Dedifferentiated amniotic fluid mesenchymal stem cell (primary cell): ENCODE measurements around the gene GPSM3.
"Not testable (repeated sequence)": the region's sequence is repeated elsewhere in the genome, so short reads cannot be mapped to it uniquely, and the experiment has no call there.

Experiments
- DNase-seq: peaks from one replicate; pipeline ENCODE4 v3.0.0-alpha.2; 2016; ENCODE audit errors: extremely low spot score

Gene GPSM3

DNA sequence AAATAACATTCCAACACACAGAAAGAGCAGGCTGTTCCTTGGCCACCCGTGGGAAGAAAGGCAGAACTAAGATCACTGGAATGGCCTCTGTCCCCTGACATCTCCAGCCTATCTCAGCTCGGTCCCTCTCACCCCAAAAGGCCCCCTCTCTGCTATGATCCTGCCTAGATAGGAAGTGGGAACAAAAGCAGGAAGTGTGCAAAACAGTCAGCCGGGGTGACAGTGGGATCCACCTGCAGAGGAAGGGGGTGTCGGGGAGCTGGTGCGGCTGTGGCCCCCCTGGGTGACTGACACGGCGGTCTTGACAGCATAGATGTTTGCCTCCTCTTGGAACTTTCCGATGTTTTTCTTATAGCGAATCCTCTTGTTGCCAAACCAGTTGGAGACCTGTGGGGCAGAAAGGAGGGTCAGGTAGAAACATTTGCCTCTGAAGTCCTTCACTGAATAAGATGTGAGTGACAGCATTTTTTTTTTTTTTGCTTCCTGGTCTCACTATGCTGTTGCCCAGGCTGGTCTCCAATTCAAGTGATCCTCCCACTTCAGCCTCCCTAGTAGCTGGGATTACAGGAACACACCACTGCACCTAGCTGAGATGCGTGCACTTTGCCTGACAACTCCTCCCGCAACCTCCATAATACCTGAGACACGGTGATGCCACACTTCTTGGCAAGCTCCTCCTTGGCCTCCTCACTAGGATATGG lies 5.3 kb downstream of the GPSM3 start:
- no peak for DNase-seq

DNA sequence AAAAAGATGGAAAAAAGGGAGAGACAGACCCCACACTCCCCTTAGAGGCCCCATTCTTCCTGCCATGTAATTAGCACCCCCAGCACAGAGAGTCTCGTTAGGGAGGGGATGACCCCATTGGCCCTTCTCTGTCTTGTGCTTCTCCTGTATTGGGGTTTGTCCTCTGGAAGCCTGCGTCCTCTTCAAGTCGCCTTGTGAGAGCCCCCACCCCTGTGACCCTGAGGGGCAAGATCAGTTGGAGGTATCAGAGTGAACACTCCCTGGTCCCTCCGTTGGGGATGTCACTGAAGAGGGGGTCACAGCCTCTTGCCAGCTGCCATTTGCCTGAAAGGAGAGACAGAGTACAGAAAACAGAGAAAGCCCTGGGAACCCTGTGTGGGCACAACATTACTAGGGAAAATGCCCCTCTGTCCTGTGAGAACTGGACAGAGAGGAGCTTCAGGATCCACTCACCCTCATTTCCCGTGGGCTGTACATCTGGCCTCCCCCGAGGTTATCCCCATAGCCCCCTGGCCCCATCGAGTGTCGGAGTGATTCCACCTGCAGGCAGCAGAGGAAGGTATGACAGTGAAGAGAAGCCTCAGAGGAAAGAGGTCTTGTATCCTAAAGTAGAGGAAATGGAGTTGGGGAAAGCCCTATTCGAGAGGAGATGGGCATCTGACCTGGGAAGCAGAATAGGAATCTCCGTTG lies 6.1 kb downstream of the GPSM3 start:
- DNase-seq: not testable (repeated sequence)

DNA sequence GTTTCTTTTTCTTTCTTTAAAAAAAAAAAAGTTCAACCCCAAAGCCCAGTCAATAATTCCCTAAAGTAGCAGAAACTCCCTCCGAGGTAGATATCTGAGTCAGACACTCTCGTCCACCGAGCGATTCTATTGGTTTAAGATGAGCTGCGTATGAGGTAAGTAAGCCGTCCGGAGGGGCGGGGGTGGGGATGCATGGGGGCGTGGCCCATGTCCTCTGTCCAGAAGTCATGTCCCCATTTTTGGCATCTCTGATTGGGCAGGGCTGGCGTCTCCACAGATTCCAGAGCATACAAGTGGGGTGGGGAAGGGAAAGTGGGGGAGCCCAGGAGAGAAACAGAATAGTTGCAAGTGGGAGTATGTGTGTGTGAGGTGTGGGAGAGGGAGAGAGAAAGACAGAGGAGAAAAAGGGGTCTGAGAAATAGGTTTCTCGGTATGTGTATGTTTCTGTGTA lies 6.7 kb downstream of the GPSM3 start:
- peak; percentile 87 for DNase-seq

DNA sequence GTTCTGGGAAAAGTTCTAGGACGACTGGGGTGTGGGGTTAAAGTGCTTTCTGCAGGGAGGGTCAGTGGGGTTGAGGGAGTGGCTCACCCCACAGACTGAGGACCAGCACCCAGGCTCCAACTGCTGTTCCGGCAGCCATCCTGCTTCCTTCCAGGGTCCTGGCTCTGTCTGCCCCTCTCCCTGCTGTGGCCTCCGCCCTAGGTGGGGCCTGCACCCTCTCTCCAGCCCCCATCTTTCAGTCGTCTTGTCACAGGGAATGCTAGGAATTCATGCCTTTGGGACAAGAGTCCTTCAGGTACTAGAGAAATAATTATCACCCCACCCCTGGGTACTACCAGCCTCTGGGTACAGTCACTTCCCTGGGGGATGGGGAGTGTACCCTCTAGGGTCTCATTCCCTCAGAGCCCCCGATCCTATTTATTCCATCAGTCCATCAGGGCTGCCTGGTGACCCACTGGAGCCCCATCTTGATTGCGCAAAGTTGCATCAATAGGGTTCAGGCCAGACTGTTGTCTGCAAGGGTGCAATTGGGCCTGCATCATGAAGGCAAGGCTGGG lies 8.3 kb downstream of the GPSM3 start, which contains the start of gene AGER:
Gene AGER, minus strand, starts transcription at position 170 of the 557 bp plus-strand sequence. Its CDS starts 31 bp downstream, at position 139.
- no peak for DNase-seq

DNA sequence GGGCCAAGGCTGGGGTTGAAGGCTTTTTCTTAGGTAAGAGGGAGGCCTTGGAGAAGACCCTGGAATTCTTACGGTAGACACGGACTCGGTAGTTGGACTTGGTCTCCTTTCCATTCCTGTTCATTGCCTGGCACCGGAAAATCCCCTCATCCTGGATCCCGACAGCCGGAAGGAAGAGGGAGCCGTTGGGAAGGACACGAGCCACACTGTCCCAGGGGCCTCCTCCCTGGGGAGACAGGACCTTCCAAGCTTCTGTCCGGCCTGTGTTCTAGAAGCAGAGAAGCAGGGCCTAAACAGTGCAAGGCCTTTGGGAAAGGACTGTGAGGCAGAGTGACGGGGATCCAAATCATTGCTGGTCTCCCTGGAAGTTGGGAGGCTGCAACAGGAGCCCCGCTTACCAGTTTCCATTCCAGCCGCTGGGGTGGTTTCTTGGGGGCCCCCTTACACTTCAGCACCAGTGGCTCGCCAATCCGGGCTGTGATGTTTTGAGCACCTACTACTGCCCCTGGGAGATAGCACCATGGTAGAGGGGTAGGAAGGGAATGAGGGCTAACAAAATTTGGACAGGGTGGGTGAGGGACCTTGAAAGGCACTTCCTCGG lies 8.9 kb downstream of the GPSM3 start:
- DNase-seq: no peak

DNA sequence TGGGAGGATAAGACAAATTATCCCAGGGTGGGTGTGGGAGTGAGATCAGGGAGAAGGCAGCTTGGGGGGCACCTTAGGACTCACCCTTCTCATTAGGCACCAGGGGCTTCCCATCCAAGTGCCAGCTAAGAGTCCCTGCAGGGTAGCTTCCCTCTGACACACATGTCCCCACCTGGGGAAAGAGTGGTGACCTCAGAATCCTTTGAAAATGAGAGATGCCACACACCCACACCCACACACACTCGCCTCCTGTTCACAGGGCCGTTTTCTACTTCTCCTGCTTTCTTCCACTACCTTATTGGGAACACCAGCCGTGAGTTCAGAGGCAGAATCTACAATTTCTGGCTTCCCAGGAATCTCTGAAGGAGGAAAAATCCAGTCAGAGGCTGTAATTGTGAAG lies 9.4 kb downstream of the GPSM3 start:
- no peak for DNase-seq

DNA sequence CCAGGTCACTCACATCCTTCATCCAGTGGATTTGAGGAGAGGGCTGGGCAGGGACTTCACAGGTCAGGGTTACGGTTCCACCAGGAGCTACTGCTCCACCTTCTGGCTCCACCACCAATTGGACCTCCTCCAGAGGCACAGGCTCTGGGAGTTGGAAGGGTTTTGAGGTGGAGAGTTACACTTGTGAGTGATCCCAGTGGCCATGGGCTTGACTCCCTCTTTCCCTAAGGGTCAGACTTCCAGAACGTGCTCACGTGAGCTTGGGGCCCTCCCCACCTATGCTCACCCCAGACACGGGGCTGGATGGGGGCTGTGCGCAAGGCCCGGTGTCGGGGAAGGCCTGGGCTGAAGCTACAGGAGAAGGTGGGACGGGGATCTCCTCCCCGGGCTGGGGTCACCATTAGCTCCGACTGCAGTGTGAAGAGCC lies 9.9 kb downstream of the GPSM3 start:
- no peak for DNase-seq

DNA sequence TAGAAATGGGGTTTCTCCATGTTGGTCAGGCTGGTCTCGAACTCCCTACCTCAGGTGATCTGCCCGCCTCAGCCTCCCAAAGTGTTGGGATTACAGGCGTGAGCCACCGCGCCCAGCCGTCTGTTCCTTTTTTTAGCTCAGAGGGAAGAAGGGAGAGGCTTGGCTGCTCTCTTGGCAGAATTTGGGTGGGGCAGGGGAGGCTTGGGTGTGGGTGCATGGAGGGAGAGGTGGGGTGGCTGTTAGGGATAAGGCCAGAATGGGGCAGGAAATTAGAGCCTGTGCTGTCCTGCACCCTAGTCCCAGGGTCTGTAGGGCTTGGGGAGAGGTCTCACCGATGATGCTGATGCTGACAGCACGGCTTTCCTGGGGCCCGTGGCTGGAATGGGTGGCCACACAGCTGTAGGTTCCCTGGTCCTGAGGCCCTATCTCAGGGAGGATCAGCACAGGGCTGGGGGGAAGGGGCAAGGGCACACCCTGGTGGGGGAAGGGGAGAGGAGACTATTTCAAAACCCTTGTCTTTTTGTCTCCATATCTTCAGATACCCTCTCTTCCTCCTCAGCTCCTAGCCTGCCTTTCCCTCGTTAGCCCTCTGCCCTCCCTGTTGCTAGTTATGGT lies 10.4 kb downstream of the GPSM3 start:
- DNase-seq: no peak

DNA sequence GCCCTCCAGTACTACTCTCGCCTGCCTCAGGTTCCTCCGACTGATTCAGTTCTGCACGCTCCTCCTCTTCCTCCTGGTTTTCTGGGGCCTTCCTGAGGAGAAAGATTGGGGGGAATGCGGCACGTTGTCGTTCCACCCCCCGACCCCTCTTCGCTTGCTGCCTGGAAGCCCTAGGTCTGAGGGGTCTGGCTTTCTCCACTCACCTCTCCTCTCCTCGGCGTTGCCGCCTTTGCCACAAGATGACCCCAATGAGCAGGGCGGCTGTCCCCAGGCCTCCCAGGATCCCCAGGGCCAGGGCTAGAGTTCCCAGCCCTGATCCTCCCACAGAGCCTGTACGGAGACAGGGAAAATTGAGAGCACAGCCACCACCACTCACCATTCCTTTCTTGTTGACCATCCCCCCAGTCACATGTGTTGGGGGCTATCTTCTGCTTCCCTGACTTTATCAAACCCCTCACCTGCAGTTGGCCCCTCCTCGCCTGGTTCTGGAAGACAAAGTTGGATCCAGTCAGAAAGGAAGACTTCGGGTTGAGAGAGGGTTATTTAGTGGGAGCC lies 11.2 kb downstream of the GPSM3 start:
- DNase-seq: no peak

DNA sequence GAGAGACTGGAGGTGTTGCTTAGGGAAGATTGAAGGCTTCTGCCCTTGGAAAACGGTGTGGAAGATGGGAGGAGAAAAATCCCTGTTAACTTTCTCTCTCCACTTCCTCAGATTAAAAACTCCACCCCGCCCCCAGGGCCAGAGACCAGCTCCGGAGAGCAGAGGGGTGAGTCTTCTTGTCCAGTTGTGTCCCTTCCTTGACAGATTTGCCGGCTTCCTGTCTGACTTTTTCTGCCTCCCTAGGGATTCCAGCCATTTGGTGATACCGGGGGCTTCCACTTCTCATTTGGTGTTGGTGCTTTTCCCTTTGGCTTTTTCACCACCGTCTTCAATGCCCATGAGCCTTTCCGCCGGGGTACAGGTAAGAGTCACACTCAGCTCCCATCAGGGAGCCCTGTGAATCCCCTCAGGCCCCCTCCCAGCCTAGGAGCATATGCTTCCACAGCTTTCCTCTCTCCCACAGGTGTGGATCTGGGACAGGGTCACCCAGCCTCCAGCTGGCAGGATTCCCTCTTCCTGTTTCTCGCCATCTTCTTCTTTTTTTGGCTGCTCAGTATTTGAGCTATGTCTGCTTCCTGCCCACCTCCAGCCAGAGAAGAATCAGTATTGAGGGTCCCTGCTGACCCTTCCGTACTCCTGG lies 12.6 kb downstream of the GPSM3 start:
- DNase-seq: no peak

DNA sequence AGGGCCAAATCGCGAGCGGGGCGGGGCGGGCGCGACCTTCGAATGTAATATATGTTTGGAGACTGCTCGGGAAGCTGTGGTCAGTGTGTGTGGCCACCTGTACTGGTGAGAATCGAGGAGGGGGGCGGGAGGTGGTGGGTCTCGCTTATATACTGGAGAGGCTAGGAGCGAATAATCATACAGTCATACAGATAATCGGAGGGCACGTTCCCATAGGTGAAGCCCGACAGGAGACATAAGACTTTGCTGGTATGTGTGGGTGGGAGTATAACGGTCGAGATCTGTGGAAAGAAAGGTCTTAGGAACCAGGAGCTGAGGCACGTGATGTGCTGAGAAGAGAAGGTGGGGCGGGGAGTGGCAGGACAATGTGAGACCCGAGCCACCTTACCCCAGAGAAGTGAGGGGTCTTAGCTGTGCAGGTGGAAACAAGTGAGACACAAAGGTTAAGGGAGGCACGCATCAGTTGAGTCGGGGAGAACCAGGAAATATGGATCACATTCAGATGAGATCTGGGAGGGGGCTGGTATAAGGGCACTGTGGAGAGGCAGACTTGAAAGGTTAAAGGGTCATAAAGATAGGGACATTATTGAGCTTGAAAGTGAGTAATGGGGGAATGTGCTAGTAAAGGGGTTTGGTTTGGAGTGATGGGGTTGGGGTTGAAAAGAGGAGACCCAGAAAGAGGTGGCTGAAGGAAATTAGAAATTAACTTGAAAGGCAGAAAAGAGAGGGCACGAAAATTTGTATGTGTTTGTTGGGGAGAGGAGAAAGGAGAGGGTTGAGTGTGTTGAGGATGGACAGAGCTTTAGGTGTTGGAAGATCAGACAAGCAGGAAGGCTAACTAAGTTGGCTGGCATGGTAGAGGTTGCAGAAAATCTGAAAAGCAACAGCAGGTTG lies 13.6 kb downstream of the GPSM3 start:
- no peak for DNase-seq

DNA sequence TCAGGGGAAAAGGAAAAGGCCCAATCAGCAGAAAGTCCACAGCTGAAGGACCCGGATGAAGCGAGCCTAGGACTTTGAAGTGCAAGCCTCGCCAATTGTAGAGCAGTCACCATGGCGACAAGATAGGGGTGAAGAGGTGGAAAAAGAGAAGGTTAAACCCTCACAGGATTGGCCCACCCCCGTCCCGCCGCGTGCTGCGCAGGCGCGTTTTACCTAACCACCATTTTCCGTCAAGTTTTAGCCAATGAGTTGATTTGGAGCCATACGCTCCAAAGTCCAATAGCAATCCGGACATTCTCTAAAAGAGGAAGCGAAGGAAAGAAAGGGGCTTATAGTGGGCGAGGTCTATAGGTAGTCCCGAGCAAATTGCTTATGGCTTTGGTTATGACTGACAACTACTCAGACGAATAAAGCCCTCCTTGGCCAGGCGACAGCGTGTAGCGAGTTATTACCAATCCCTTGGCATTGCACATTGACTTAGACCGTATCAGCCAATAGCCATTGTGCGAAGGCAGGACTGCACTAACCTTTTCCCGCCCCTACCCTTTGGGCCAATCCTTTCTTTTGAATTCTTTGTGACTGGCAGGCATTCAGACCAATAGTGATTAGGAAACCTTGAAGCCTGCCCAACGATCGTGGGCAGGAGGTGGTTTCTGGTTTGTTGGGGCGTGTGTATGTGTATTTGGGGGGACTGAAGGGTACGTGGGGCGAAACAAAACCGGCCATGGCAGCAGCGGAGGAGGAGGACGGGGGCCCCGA lies 14.5 kb downstream of the GPSM3 start, which contains the start of gene RNF5:
Gene RNF5, plus strand, starts transcription at position 618 of the 759 bp plus-strand sequence. Its CDS starts 107 bp downstream, at position 725.
- DNase-seq: peak; percentile 100

DNA sequence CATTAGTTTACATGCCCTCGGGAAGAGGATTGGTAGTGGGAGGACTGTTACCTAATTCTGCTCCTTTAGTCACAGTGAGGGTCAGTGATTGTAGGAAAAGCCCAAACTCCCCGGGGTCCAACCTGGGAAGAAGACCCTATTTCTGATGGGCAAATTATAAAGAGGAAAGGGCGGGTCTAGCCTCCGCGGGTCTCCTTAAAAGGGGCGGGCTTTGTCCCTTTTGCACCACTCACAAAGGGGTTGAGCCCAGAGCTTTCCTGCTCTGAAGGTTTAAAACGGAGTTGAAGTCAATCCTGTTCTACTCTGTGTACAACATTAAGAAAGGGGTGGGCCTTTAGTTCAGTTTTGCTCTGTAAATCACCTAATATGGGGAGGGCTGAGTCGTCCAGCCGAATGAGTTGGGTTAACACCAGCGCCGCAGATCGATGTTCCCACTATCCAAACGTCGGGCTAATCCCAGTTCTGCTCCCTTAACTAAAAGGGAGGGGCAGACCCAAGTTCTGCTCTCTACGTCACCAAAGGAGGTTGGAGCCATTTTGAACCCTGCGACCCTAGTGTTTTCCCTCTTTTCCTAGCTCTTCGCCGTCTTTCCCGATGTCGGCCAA lies 15.2 kb downstream of the GPSM3 start:
- no peak for DNase-seq

DNA sequence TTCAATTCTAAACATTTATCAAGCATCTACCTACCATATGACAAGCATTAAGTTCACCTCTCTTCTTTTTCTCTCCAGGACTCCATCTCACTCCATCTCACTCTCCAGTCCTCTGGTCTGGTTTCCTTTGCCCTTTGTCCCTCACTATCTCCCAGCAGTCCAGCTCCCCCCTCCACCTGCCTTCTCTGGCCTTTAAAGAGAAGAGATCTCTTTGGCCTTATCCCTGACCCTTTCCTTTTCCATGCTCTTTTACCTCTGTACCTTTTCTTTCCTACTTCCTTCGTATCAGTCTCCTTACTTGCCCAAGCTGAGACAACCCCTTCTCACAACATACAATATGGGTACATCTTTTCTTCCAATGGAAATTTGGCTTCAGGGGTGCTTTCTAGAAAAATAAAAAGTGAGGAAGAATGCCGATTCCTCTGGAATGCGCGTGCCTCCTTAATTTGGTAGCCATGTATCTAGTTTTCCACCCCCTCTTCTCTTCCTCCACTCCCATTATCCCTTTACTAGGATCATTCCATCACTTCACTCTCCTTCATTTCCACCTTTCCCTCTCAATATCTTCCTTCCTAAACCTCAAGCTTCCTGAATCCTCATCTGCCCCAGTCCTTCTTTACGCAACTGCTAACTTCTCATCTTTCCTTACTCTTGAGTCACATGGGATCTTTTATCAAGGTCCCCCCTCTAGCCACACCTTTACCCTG lies 15.8 kb downstream of the GPSM3 start:
- peak; percentile 19 for DNase-seq

DNA sequence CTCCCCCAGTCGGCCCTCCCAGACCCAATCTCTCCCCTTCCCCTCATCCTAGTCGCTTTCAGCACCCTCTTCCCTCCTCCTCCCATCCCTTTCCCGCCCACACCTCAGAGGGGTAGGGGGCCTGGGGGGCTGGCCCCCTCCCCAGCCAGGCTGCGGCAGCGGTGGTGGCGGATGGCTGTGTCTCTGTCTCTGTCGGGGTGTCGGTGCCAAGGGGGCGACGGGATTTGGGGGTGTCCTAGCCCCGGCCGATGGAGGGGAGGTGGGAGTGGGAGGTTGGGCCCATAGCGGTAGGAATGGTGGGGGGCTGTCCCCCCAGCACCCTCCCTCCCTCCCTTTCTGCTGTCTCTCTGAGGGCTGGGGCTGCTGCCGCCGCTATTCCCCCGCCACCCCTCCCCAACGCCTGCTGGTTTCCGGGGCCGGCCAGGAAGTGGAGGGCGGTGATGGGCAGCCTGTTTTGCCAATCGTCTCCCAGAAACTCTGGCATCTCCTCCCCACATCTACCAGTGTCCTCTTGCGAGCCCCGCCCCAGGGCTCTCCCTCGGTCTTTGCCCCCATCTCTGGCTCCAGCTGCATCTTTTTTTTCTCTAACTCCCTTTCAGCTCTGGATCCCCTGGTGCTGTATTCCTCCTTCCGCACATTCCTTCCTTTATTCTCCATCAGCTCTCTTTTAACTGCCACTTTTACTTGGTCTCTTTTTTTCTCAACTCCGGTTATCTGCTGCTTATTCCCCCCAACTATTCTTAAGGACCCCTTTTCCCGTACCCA lies 16.6 kb downstream of the GPSM3 start, which contains the start of gene AGPAT1:
Gene AGPAT1, minus strand, starts transcription at position 374 of the 765 bp plus-strand sequence. CDS start 4,588 bp downstream, outside the sequence.
- DNase-seq: peak; percentile 96

DNA sequence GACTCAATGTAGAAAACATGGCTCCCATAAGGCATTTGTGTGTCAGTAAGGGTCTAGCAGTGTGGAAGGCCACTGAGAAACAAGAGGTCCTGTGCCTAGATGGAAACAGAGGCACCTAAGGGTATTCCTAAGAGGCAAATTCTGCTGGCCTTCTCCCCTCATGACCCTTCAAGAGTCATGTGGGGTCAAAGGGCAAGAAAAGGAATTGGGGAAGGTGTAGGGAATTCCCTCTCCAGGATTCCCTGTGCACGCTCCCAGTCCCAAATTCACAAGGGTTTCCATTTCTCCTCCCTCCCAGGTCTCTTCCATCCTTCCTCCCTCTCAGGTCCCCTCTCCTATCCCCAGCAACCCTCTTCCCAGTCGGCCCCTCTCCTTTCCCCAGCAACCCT lies 17.1 kb downstream of the GPSM3 start:
- DNase-seq: no peak

DNA sequence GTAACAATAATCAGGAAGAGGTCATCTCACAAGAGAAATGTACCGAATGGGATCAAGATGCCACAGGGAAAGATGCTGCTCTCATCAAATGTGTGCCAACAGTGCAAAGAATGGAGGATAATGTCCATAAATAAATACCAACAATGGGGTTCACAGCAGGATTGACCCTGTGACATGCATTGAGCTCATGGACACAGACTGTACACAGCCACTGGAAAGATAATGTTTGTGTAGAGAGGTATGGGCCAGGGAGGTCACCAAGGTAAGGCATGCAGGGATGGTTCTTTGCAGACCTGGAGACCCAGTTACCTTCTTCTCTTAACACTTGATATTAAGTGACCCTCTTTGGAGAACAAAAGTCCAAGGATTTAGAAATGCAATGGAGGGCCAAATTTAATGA lies 18.0 kb downstream of the GPSM3 start:
- DNase-seq: no peak
